GM19463 (cell line): ENCODE results near the gene PTPRA.
A peak's percentile ranks its signal among the peaks of the same experiment; 100 is the strongest.
"Not testable (repeated sequence)": the region's sequence is repeated elsewhere in the genome, so short reads cannot be mapped to it uniquely, and the experiment has no call there.

Experiments
- ATAC-seq: cut with Tn5 transposase; IDR thresholded peaks from one replicate; pipeline ENCODE4 v1.9.1; 2021; ENCODE audit warnings: mild to moderate bottlenecking, moderate library complexity; ENCODE audit not compliant: unreplicated experiment

The PTPRA gene

DNA sequence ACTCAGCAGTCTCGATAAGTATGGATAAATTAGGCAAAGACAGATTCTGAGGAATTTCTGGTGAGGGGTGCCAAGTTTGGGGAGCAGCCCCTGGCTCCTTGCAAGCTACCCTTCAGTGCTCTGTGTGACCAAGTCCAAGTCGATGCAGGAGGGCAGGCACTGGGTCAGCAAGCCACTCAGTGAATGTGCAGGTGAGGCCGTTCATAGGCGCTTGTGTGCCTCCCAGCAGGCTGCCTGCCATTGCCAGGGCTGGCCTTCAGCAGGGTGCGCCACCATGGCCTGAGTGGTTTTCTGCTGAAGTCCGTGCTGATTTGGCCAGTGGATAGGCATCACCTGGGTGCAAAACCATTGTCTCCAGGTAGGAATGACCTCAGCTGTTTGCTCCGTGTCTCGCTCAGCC lies 166.8 kb downstream of the PTPRA start:
- no peak for ATAC-seq

- no peak for ATAC-seq
Measured at GRCh38 chr20:3041854-3042409, 168.7 kb downstream of the PTPRA start.

- no peak for ATAC-seq
Measured at GRCh38 chr20:3042625-3043024, 169.3 kb downstream of the PTPRA start.

- no peak for ATAC-seq
Measured at GRCh38 chr20:3043322-3043721, 170.0 kb downstream of the PTPRA start, which contains the start of gene GNRH2. Gene GNRH2 (plus strand): TSS chr20:3043622. CDS start chr20:3044415, 793 bp downstream.

DNA sequence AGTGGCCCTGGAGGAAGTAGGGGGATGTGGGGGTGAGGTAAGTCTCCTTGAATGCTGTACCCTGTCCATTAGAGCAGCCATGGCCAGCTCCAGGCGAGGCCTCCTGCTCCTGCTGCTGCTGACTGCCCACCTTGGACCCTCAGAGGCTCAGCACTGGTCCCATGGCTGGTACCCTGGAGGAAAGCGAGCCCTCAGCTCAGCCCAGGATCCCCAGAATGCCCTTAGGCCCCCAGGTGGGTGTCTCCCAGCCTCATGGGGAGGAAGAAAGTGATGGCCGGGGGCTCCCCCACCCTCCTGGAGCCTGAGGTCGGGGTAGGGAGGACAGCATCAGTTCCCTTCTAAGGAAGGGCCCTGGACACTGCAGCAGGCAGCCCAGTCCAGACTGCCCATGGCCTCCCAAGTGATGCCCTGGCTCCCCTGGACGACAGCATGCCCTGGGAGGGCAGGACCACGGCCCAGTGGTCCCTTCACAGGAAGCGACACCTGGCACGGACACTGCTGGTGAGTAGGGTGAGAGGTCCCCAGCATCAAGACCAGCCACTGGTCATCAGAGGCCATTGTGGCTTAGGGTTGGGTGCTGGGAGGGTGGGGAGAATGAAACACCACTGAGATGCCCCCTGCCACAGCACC lies 171.2 kb downstream of the PTPRA start:
- no peak for ATAC-seq

- peak; percentile 46 for ATAC-seq
Measured at GRCh38 chr20:3045042-3045815, 171.9 kb downstream of the PTPRA start.

DNA sequence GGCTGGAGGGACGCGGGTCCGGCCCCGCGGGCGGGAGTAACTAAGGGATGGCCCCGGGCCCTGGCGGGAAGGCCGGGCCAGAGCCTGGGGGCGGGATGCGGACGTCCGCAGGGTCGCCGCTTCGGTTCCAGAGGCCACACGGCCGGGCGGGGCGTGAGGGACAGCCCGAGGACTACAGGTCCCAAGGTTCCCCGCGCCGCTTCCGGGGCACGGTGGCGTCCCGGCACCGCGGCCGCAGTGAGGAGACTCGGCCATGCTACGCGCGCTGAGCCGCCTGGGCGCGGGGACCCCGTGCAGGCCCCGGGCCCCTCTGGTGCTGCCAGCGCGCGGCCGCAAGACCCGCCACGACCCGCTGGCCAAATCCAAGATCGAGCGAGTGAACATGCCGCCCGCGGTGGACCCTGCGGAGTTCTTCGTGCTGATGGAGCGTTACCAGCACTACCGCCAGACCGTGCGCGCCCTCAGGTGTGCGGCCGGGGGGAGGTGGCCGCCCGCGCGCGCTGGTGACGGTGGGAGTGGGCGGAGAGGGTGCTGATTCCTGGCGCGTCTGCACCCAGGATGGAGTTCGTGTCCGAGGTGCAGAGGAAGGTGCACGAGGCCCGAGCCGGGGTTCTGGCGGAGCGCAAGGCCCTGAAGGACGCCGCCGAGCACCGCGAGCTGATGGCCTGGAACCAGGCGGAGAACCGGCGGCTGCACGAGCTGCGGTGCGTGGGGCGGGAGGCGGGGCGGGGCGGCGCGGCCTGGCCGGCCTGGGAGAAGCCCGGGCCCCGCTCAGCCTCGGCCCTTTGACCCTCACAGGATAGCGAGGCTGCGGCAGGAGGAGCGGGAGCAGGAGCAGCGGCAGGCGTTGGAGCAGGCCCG lies 172.8 kb downstream of the PTPRA start, which contains the start of gene MRPS26:
TSS of gene MRPS26 (plus strand) at position 237 of the 861 bp plus-strand sequence. CDS start at position 254, 17 bp downstream.
- peak; percentile 94 for ATAC-seq

DNA sequence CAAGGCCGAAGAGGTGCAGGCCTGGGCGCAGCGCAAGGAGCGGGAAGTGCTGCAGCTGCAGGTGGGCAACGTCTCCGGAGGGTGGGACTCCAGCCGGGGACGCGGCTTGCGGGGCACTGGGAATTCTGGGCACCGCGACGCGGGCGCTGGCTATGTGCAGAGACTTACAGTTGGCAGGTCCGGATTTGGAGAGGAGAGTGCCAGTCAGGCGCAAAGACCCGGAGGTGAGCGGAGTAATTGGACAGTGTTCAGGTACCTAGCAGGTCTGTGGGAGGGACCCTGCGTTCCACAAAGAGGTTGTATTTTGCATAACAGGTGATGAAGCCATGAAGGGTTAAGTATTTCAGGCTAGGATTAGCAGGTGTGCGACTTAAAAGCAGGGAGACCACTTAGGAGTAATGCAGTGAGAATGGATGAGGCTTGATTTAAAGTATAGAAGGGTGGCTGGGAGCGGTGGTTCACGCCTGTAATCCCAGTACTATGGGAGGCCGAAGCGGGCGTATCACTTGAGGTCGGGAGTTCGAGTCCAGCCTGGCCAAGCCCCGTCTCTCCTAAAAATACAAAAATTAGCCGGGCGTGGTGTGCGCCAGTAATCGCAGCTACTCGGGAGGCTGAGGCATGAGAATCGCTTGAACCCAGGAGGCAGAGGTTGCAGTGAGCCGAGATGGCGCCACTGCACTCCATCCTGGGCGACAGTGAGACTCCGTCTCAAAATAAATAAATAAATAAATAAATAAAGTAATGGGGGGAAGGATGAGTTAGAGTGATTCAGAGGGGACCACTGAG lies 173.6 kb downstream of the PTPRA start:
- ATAC-seq, result no peak

- ATAC-seq, result no peak
Measured at GRCh38 chr20:3047486-3048419, 174.5 kb downstream of the PTPRA start.

DNA sequence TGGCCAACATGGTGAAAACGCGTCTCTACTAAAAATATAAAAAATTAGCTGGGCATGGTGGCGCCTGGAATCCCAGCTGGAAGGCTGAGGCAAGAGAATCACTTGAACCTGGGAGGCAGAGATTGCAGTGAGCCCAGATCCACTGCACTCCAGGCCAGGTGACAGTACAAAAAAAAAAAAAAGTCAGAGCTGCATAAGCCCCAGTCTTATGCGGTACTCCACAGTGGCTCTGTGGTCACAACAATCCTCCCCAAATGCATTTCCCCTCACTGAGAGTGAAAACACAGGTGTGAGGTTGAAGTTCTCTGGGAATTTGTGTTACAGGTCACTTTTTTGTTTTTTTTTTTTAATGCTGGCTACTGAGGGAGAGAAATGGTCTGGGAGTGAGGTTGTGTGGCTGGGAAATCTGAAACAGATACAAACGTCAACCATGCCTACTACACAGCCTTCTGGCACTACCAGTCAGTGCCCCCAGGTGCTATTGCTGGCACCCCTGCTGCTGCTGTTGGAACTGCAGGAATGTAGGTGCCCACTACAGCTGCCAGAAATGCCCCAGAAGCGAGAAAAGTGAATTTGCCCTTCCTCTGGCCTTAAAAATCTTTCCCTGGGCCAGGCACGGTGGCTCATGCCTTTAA lies 178.2 kb downstream of the PTPRA start:
- ATAC-seq, result no peak

GRCh38 chr20:3059489-3059888 lies 186.2 kb downstream of the PTPRA start:
- no peak for ATAC-seq

GRCh38 chr20:3064119-3064518 lies 190.8 kb downstream of the PTPRA start:
- ATAC-seq, result not testable (repeated sequence)

DNA sequence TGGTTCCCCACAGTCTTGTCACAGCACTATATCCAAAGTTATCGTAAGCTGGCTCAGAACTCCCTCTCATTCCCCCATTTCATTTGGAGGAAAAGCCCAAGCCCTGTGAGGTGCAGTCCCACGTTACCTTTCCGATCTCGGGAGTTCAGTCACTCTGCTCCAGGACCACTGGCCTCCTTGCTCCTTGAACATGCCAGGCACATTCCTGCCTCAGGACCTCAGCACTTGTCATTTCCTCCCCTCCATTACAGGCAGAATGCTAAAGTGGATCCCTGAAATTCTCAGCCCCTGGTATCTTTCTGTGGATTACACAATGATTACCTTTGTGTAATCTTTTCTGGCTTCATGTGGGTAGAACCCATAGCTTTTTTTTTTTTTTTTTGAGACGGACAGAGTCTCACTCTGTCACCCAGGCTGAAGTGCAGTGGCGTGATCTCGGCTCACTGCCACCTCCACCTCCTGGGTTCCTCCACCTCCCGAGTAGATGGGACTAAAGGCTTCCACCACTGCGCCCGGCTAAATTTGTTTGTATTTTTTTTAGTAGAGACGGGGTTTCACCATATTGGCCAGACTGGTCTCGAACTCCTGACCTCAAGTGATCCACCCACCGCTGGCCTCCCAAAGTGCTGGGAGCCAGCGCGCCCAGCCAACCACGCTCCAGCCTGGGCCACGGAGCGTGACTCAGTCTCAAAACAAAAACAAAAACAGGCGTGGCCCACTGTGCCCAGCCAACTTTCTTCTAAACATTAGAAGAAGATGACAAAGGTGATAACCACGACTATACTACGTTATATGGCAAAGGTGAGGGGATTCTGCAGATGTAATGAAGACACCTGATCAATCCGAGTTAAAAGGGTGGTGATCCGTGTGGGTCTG lies 194.1 kb downstream of the PTPRA start:
- ATAC-seq, result no peak

GRCh38 chr20:3068075-3068474 lies 194.8 kb downstream of the PTPRA start:
- no peak for ATAC-seq

GRCh38 chr20:3068986-3069900 lies 196.0 kb downstream of the PTPRA start:
- no peak for ATAC-seq

DNA sequence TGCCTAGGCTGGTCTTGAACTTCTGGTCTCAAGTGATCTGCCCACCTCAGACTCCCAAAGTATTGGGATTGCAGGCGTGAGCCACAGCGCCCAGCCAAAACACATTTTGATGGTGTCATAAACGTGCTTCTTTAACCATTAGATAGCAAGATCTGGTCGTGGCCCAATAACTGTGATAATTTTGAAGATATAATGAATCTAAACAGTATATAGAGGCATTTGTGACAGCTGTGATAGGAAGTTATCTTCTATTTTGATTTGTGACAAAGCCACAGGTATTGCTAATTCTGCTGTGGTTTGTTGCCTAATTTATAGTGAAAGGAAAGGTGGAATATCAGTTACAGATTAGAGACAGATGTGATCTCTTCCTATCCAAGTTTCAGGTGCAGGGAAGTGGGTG lies 197.4 kb downstream of the PTPRA start:
- ATAC-seq, result no peak

GRCh38 chr20:3071266-3071609 lies 198.0 kb downstream of the PTPRA start:
- no peak for ATAC-seq
